HepG2 (cell line): ENCODE results near the gene ZNF160. TPM values are rescaled to one million over a fixed set of nuclear protein-coding genes. Genes with fewer than 3 reads are reported as not detected.

Source experiments
- ATAC-seq: fragments of 200-7000 bp; cut with Tn5 transposase; 3 replicates; pipeline ENCODE4 v1.9.1; 2020; ENCODE audit warnings: mild to moderate bottlenecking, moderate library complexity
- BruUV-seq: library from RNA; stranded (reverse); fragments of 400-500 nt; replicated peaks from 2 replicates; lab custom pipeline; 2021; lab: Mats Ljungman, UMichigan
- CTCF ChIA-PET: fragments of 300-600 bp; formaldehyde crosslinking; extraction: SDS; loops from one replicate; lab custom pipeline; 2021; ENCODE audit warnings: low total read pairs, inconsistent platforms, low intra/inter-chr PET ratio; lab: Yijun Ruan, JAX
- POLR2A ChIA-PET: fragments of 350-600 bp; sonication (Branson Sonifier 250); formaldehyde crosslinking; loops from one replicate; lab custom pipeline; 2020; ENCODE audit warnings: antibody characterized with exemption, inconsistent platforms; lab: Yijun Ruan, JAX
- DNase-seq: peaks from one replicate; pipeline ENCODE4 v3.0.0-alpha.2; 2015; ENCODE audit warnings: low spot score
- FAIRE-seq: peaks from 3 replicates; lab custom pipeline; 2011; peaks lifted over from hg19 to GRCh38; lab: Jason Lieb, UNC
- H2AFZ ChIP-seq: one replicate; pipeline ENCODE4 v1.6.1; 2011; ENCODE audit warnings: low read length, inconsistent platforms
- H3K27ac ChIP-seq: fragments of 300-600 bp; 3 replicates; pipeline ENCODE4 v1.8.0; 2011; ENCODE audit warnings: mixed run types, mild to moderate bottlenecking, mixed read lengths, low read length, inconsistent platforms; ENCODE audit not compliant: insufficient read depth; ENCODE audit errors: extremely low read length
- H3K27me3 ChIP-seq, 2 experiments: fragments of 200-600 bp in 1 of 2; 2 replicates in 1 of 2; 3 replicates in 1 of 2; pipeline versions ENCODE4 v1.6.0 to v1.8.0; 2011; ENCODE audit warnings: low read length in 2 of 2, mild to moderate bottlenecking in 2 of 2, moderate library complexity in 2 of 2, inconsistent platforms in 1 of 2; ENCODE audit not compliant: insufficient read depth in 2 of 2, control insufficient read depth in 1 of 2
- H3K36me3 ChIP-seq, 2 experiments: fragments of 200-600 bp in 1 of 2; replicated peaks in 1 of 2; 2 replicates in 1 of 2; 3 replicates in 1 of 2; pipeline versions ENCODE4 v1.5.1 to v1.8.0; 2011; ENCODE audit warnings: low read length in 2 of 2, inconsistent platforms in 1 of 2; ENCODE audit not compliant: insufficient read depth in 2 of 2, control insufficient read depth in 1 of 2
- H3K4me1 ChIP-seq: 2 replicates; pipeline ENCODE4 v1.5.1; 2012; ENCODE audit warnings: low read length, inconsistent platforms; ENCODE audit not compliant: insufficient read depth
- H3K4me2 ChIP-seq: 2 replicates; pipeline ENCODE4 v1.6.0; 2011; ENCODE audit warnings: low read depth, low read length, inconsistent platforms
- H3K4me3 ChIP-seq, 3 experiments: fragments of 200-600 bp in 1 of 3; sonication (generic), shearing (Covaris generic) in 1 of 3; replicated peaks in 1 of 3; 2 replicates each; pipeline ENCODE4 v1.5.1; 2011 to 2016; ENCODE audit warnings: low read length in 3 of 3, inconsistent platforms in 2 of 3, low read depth in 2 of 3, mild to moderate bottlenecking in 2 of 3, control low read depth in 1 of 3, mixed read lengths in 1 of 3; ENCODE audit not compliant: insufficient read depth in 1 of 3
- H3K79me2 ChIP-seq: one replicate; pipeline ENCODE4 v1.6.1; 2011; ENCODE audit warnings: low read length, inconsistent platforms; ENCODE audit not compliant: insufficient read depth
- H3K9ac ChIP-seq: 2 replicates; pipeline ENCODE4 v1.6.0; 2011; ENCODE audit warnings: mild to moderate bottlenecking, low read depth, low read length, inconsistent platforms; ENCODE audit not compliant: insufficient read depth
- H3K9me3 ChIP-seq: 2 replicates; pipeline ENCODE4 v1.5.1; 2012; ENCODE audit warnings: mild to moderate bottlenecking, low read length
- H4K20me1 ChIP-seq: 2 replicates; pipeline ENCODE4 v1.6.0; 2011; ENCODE audit warnings: inconsistent platforms, mild to moderate bottlenecking, low read length, moderate library complexity; ENCODE audit not compliant: insufficient read depth
- ARID2 ChIP-seq: sonication (generic); formaldehyde crosslinking; IDR thresholded peaks from 2 replicates; pipeline ENCODE4 v1.8.1; 2022; ENCODE audit warnings: mild to moderate bottlenecking, missing genetic modification reagents, borderline replicate concordance
- FOXC1 ChIP-seq: sonication (generic); formaldehyde crosslinking; IDR thresholded peaks from 2 replicates; pipeline ENCODE4 v1.8.0; 2022; ENCODE audit warnings: mild to moderate bottlenecking, missing genetic modification reagents, borderline replicate concordance
- HMGXB4 ChIP-seq, 2 experiments: sonication (generic) in 1 of 2; formaldehyde crosslinking in 1 of 2; IDR thresholded peaks; 2 replicates each; pipeline versions ENCODE4 v1.4.0 to v1.6.1; 2018 to 2020; ENCODE audit warnings: missing genetic modification reagents in 2 of 2, borderline replicate concordance in 1 of 2, low read depth in 1 of 2, mild to moderate bottlenecking in 1 of 2, missing biosample characterization in 1 of 2
- HNRNPH1 ChIP-seq: fragments of 200-400 bp; formaldehyde crosslinking; optimal IDR thresholded peaks from 2 replicates; pipeline ENCODE3; 2017; ENCODE audit warnings: mild to moderate bottlenecking, low read depth, low read length
- KDM6A ChIP-seq: IDR thresholded peaks from 2 replicates; pipeline ENCODE4 v1.6.1; 2016; ENCODE audit warnings: low read depth
- NFIB ChIP-seq: sonication (generic); formaldehyde crosslinking; IDR thresholded peaks from 2 replicates; pipeline ENCODE4 v1.9.0; 2021; ENCODE audit warnings: missing genetic modification reagents, mild to moderate bottlenecking, borderline replicate concordance
- PITX1 ChIP-seq: sonication (generic); formaldehyde crosslinking; IDR thresholded peaks from 2 replicates; pipeline ENCODE4 v1.5.1; 2020; ENCODE audit warnings: mild to moderate bottlenecking, missing genetic modification reagents
- RXRB ChIP-seq: IDR thresholded peaks from 2 replicates; pipeline ENCODE4 v1.6.1; 2016; ENCODE audit warnings: borderline replicate concordance, missing genetic modification reagents, missing compliant biosample characterization
- SALL2 ChIP-seq: sonication (generic); formaldehyde crosslinking; IDR thresholded peaks from 2 replicates; pipeline ENCODE4 v1.8.1; 2023; ENCODE audit warnings: mild to moderate bottlenecking, missing genetic modification reagents, inconsistent platforms
- SNAPC4 ChIP-seq: sonication (generic); formaldehyde crosslinking; IDR thresholded peaks from 2 replicates; pipeline ENCODE4 v1.4.0; 2020; ENCODE audit warnings: mild to moderate bottlenecking, missing genetic modification reagents
- SNAPC5 ChIP-seq: sonication (generic); formaldehyde crosslinking; IDR thresholded peaks from 2 replicates; pipeline ENCODE4 v1.8.1; 2023; ENCODE audit warnings: mild to moderate bottlenecking, missing genetic modification reagents, borderline replicate concordance
- SOX6 ChIP-seq, 2 experiments: fragments of 450-650 bp in 1 of 2; sonication (generic) in 1 of 2; formaldehyde crosslinking in 1 of 2; IDR thresholded peaks; 2 replicates each; pipeline versions ENCODE4 v1.4.0 to v1.6.1; 2017 to 2020; ENCODE audit warnings: antibody characterized with exemption in 1 of 2, mild to moderate bottlenecking in 1 of 2, missing genetic modification reagents in 1 of 2
- SP4 ChIP-seq: sonication (generic); formaldehyde crosslinking; IDR thresholded peaks from 2 replicates; pipeline ENCODE4 v1.8.1; 2023; ENCODE audit warnings: mild to moderate bottlenecking, missing genetic modification reagents
- ZNF3 ChIP-seq: IDR thresholded peaks from 2 replicates; pipeline ENCODE4 v1.7.0; 2017; ENCODE audit warnings: inconsistent platforms
- ZNF460 ChIP-seq: sonication (generic); formaldehyde crosslinking; IDR thresholded peaks from 2 replicates; pipeline ENCODE4 v1.5.1; 2020; ENCODE audit warnings: missing genetic modification reagents, mild to moderate bottlenecking, borderline replicate concordance
- ZSCAN30 ChIP-seq: sonication (generic); formaldehyde crosslinking; IDR thresholded peaks from 2 replicates; pipeline ENCODE4 v1.5.0; 2020; ENCODE audit warnings: mild to moderate bottlenecking, missing genetic modification reagents
- WGBS: methylation state at CpG from one replicate; pipeline ENCODE4 v1.1.6; 2017; ENCODE audit warnings: low lambda C conversion rate; 5-methylcytosine and 5-hydroxymethylcytosine counted together
- in situ Hi-C: cut with HindIII; loops from 2 replicates; pipeline ENCODE4 v1.10.0; 2017; ENCODE audit warnings: low pct_unique_long_range_greater_than_20kb; ENCODE audit not compliant: extremely low pct_ligation_motif_present
- intact Hi-C: fragments of 100-400 bp; cut with micrococcal nuclease; formaldehyde crosslinking; loops from one replicate; pipeline ENCODE4 v1.10.0; 2022; ENCODE audit not compliant: unreplicated experiment
- polyA plus RNA-seq, 8 experiments: library from polyadenylated mRNA; depleted of rRNA in 3 of 8; stranded (reverse) in 7 of 8; unstranded in 1 of 8; fragments of >200 nt; fragmentation: Illumina TruSeq in 4 of 8; extraction: Trizol in 4 of 8; gene quantifications; 2 replicates each; pipeline versions ENCODE4 v1.2.1 to v1.2.3, GENCODE V29; 2011 to 2016; ENCODE audit warnings: low read depth in 4 of 8, missing spikeins in 1 of 8, mixed read lengths in 1 of 8; ENCODE audit not compliant: insufficient read depth in 1 of 8
- total RNA-seq, 5 experiments: library from RNA; depleted of rRNA; stranded (reverse); fragments of >200 nt; fragmentation: Illumina TruSeq; extraction: Trizol; gene quantifications; 2 replicates each; pipeline ENCODE4 v1.2.3, GENCODE V29; 2016; ENCODE audit warnings: low read depth in 1 of 5

ZNF160 gene
- total and polyA plus RNA-seq, 2 of the 13 experiments (the other 11 are each of a cell fraction or from before 2014, with no cell fraction given), result 8.4 to 12.1 TPM

GRCh38 chr19:53057904-53058580 lies 45.2 kb downstream of the ZNF160 start:
- Histone ChIP-seq H3K4me3 (no peak overlapping the region), H3K4me2 (no peak overlapping the region)

More at GRCh38 chr19:53057904-53058580, 45.2 kb downstream of the ZNF160 start:
- no peak for TF ChIP-seq ZSCAN30
- no peak for TF ChIP-seq NFIB
- TF ChIP-seq SP4 (CRISPR knock-in tag), result no peak
- no peak for TF ChIP-seq SNAPC5 (CRISPR knock-in tag)
- no peak for TF ChIP-seq HNRNPH1
- TF ChIP-seq ARID2 (CRISPR knock-in tag), result no peak
- TF ChIP-seq FOXC1 (CRISPR knock-in tag), result no peak
- no peak for TF ChIP-seq SOX6 (IDR thresholded peaks at IDR 0.05)
- no peak for TF ChIP-seq SOX6 (CRISPR knock-in tag; IDR thresholded peaks at IDR 0.05)
- no peak for TF ChIP-seq PITX1 (CRISPR knock-in tag)
- no peak for TF ChIP-seq RXRB (CRISPR knock-in tag)
- no peak for TF ChIP-seq ZNF460
- no peak for TF ChIP-seq KDM6A (CRISPR knock-in tag)
- no peak for TF ChIP-seq SALL2 (CRISPR knock-in tag)
- no peak for TF ChIP-seq HMGXB4 (CRISPR knock-in tag; IDR thresholded peaks at IDR 0.05; ENCODE audit: borderline replicate concordance in 1 of 2, low read depth in 1 of 2)
- no peak for TF ChIP-seq SNAPC4 (CRISPR knock-in tag)
- TF ChIP-seq ZNF3 (CRISPR knock-in tag), result no peak
- Histone ChIP-seq H3K79me2 (no peaks in the 10 kb centered on the region), H2AFZ (no peak overlapping the region), H3K36me3 (no peaks in the 10 kb centered on the region), H4K20me1 (no peaks in the 10 kb centered on the region), H3K27ac (no peak overlapping the region), H3K27me3 (no peaks in the 10 kb centered on the region), H3K9me3 (peaks cover 73% of the 10 kb centered on the region), H3K9ac (no peak overlapping the region), H3K4me1 (no peaks in the 10 kb centered on the region)
- ATAC-seq (no peak), DNase-seq (no peak), FAIRE-seq (no peak)
- CTCF ChIA-PET, result no interaction called here
- WGBS, result 80% methylated on average over 59 of the region's 59 CpGs
- POLR2A ChIA-PET, result no interaction called here
- BruUV-seq, result no TSS peak
- in situ Hi-C loops (no loop called here), intact Hi-C loops (no loop called here)
